EH (cell line): ENCODE results near the gene RPL22.
A peak's percentile ranks its signal among the peaks of the same experiment; 100 is the strongest.

Experiments
- DNase-seq: peaks from one replicate; pipeline ENCODE4 v3.0.0-alpha.2; 2015; ENCODE audit warnings: low read depth

The RPL22 gene

GRCh38 chr1:6152181-6152580, 47.2 kb downstream of the RPL22 start:
- no peak for DNase-seq

DNA sequence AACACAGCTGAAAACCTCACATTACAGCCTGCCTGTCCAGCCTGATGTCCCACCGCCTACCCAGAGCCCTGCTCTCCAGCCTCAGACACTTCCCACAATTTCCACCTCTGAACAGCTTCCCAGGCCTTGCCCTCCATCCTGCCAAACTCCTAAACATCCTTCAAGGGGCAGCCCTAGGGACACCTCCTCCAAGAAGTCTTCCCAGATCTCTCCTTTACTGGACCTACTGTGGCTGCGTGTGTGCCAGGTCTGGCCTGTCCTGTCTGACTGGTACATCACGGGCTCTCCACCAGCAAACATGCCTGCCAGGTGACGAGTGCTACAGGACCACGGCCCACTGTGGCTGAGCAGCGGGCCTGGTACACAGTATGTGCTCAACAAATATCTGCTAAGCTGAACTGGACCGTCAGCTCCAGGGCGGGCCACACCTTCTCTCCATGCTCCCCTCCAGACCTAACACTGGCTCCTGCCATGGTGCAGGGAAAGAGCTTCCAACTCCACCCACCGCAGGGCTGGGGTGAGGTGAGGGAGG, 48.0 kb downstream of the RPL22 start:
- no peak for DNase-seq

- DNase-seq, result no peak
Measured at GRCh38 chr1:6150006-6150938, 49.1 kb downstream of the RPL22 start.

DNA sequence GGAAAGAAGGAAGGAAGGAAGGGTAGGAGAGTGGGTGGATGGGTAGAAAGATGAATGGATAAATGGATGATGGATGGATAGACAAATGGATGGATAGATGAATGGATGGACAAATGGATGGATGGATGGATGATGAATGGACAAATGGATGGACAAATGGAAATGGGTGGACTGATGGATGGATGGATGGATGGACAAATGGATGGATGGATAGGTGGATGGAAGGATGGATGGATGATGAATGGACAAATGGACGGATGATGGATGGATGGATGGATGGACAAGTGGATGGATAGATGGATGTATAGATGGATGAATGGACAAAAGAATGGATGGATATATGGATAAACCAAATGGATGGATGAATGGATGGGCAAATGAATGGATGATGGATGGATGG, 49.8 kb downstream of the RPL22 start:
- DNase-seq, result no peak

DNA sequence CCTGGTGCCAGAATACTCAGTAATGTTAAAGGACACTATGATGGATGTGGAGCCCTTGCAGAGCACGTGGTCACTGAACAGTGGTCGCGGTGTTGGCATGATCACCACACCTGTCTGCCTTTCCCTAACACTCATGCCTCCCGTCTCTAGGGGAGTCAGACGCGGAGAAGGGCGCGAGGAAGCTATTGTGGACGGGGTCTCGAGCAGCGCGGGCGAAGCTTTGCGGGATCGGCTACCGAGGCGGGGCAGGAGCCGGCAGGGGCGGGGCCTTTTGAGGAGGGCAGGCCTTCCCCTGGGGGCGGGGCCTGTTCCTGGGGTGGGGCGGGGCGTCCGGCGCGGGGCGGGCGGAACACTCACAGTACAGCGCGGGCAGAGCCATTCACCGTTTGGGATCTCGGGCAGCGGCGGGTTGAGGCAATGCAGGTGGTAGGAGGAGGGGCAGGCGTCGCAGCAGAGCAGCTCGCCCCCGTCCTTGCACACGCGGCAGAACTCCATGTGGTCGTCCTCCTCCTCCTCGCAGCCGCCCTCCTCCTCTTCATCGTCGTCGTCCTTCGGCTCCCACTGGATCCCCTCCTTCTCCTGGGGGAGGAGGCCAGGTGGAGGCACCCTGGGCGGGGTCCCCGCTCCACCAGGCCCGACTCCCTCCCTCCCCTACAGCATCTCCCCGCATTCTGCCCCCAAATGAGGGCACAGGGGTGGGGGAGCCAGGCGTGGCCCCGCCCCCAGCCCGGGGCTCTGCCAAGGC, 50.7 kb downstream of the RPL22 start:
- peak; percentile 27 for DNase-seq

DNA sequence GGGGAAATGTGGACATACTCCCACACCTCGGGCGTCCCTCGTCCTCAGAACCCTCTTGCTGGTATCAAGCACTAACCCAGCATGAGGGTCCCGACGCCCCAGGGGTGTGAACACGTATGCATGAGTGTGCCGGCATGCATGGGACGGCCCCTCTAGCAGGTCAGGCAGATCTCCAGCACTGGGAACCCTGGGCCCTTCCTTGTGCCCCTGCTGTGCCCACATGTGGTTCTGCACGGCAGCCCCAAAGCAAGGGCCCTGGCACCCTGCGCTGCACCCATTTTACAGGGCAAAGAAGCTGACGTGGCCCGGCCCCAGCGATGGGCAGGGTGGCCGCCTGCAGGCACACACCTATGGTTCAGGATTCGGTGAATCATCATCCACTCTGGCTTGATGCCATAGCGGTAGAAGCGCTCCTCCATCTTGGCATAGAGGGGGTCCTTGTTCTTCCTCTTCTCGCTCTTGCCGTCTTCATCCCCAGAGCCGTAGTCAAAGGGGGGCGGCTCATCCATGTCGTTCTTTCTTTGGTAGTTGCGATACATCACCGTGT, 53.5 kb downstream of the RPL22 start:
- DNase-seq, result no peak

DNA sequence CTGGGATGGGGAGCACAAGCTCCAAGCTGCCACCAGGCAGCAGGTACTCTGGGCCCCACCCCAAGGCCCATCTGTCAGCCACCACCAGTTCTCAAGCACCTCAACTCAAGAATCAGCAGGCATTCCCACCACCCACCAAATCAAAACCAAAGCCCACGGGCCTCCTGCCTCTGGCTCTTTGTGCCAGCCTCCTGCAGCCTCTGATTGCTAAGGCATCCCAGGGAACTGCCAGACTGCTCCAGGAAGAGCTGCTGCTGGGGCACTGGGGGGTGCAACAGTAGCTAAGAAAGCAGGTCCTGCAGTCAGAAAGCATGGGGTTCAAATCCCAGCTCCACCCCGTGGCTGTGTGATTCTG, 54.0 kb downstream of the RPL22 start:
- DNase-seq, result no peak

DNA sequence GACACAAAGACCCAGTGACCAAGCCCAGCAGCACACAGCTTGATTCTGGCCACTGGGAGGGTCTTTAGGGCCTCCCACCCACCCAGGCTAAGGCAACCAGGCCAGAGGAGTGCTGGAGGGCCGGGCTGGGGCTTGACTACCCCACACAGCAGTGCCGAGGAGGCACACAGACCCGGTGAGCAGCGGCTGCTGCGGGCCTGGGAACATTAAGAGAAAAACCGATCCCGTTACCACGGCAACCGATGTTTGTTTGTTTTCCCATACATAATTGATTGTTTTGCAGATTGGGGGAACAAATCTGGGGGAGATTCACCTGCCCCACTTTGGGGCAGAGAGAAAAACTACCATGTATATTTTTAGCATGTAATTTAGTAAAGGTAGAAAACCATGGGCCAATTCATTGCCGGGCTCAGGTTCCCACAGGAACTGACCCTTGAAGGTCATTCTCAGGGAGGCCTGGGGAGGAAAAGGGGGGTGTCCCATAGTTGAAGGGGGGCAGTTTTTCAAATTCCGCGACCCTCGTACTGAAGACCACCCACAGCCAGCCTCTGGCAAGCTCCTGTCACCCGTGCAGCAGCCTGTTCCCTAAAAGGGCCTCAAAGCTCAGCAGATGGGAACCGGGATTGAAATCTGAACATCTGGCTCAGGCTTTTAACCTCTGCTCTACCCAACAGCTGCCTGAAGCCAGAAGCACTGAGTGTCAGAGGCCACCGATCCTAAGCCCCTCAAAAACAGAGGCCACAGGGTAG, 54.6 kb downstream of the RPL22 start:
- no peak for DNase-seq

DNA sequence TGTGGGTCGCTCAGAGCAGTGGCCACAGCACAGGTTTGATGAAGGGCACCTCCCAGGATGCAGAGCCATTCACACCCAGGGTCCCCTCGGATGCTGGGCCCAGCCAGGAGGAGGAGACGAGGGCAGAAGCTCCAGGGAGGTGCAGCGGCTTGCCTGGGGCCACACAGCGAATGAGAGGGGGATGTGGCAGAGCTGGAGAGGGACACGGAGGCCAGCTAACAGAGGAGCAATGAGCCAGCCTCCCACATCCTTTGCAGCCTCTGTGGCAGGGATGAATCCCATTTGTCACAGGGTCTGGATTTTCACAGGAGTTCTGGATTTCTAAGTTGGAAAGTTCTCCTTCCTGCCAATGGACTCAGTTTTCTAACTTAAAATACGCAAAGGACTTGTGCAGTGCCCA, 55.2 kb downstream of the RPL22 start:
- DNase-seq, result no peak

DNA sequence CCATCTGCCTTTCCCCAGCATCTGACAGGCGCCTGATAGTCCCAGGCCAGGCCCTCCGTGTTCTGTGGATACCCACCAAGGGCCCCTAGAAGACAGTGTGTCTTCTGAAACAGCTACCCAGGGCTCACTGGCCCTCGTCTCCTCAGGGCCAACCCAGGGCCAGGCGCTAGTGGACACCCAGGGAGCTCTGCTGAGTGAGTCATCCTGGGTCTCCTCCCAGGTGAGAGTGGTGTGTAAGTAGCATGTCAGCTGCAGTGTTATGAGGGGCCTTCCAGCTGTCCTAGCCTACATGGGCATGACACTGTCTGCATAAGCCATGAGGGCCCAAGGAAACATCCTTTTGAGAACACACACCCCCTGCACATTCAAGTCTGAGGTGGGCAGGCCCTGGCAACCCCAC, 56.0 kb downstream of the RPL22 start:
- no peak for DNase-seq

- DNase-seq, result no peak
Measured at GRCh38 chr1:6142734-6143133, 56.7 kb downstream of the RPL22 start.

- no peak for DNase-seq
Measured at GRCh38 chr1:6142036-6142621, 57.3 kb downstream of the RPL22 start.

- DNase-seq, result no peak
Measured at GRCh38 chr1:6141592-6141991, 57.8 kb downstream of the RPL22 start.

DNA sequence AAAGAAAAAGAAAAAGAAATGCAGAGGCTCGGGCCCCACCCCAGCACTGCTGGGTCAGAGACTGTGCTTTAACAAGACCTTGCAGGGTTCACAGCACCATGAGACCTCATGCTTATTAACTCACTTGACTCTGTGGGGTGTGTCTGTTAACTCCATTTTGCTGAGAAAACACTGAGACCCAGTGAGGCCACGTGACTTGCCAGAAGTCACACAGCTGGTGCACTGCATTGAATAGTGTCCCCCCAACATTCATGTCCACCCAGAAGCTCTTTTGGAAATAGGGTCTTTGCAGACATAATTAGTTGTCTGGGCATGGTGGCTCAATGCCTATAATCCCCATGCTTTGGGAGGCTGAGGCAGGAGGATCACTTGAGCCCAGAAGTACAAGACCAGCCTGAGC, 59.0 kb downstream of the RPL22 start:
- DNase-seq, result no peak

DNA sequence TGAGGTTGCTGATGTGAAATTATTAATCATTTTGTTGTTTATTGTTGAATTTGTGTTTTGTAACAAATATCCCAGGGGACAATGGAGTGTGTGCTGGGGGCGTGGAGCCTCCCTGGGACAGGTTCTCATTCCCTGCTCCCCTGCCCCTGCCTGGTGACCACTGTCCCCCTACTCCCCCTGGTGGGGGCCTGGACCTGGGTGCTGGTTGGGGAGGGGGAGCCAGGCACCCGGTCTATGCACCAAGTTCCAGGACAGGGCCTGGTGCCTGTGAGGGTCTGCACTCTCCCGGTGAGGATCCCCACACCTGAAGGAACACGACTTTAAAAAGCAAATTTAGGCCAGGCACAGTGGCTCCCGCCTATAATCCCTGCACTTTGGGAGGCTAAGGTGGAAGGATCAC, 61.6 kb downstream of the RPL22 start:
- DNase-seq, result no peak

GRCh38 chr1:6136516-6137220, 62.7 kb downstream of the RPL22 start:
- DNase-seq, result no peak
